HCT116 (cell line): ENCODE measurements around the gene PHKA2.

Experiments
- CEBPB ChIP-seq: IDR thresholded peaks from 2 replicates; pipeline ENCODE4 v1.6.1; 2012; ENCODE audit warnings: low read depth
- EZH2 ChIP-seq: fragments of 200-600 bp; sonication (generic); IDR thresholded peaks from 2 replicates; pipeline ENCODE4 v1.6.1; 2017; ENCODE audit warnings: antibody characterized with exemption, mixed run types
- POLR2A ChIP-seq: IDR thresholded peaks from 2 replicates; pipeline ENCODE4 v1.7.0; 2011; ENCODE audit warnings: borderline replicate concordance; ENCODE audit not compliant: insufficient read depth, insufficient read length; ENCODE audit errors: extremely low read depth
- POLR2AphosphoS5 ChIP-seq: IDR thresholded peaks from 2 replicates; pipeline ENCODE4 v1.6.1; 2011; ENCODE audit warnings: mild to moderate bottlenecking, low read depth, low read length, moderate library complexity
- RAD21 ChIP-seq: IDR thresholded peaks from 2 replicates; pipeline ENCODE4 v1.6.1; 2012; ENCODE audit warnings: low read depth, mild to moderate bottlenecking
- SP1 ChIP-seq: IDR thresholded peaks from 2 replicates; pipeline ENCODE4 v1.6.1; 2012; ENCODE audit warnings: low read depth
- ZFX ChIP-seq: fragments of 450-650 bp; IDR thresholded peaks from 2 replicates; pipeline ENCODE4 v1.6.1; 2017
- TF ChIP-seq, protein P1 (sequence below): IDR thresholded peaks from 2 replicates; pipeline ENCODE4 v1.6.1; 2011; ENCODE audit warnings: mild to moderate bottlenecking, low read length, moderate library complexity; ENCODE audit not compliant: insufficient replicate concordance; ENCODE audit errors: extremely low read depth
- TF ChIP-seq, protein P2 (sequence below), 3 experiments: fragments of 200-600 bp in 1 of 3; sonication (generic) in 1 of 3; IDR thresholded peaks in 2 of 3; conservative IDR thresholded peaks in 1 of 3; 2 replicates each; pipeline ENCODE4 v1.5.1; 2012 to 2017; ENCODE audit warnings: low read depth in 2 of 3, low read length in 2 of 3, antibody characterized with exemption in 1 of 3, borderline replicate concordance in 1 of 3, control low read depth in 1 of 3, mild to moderate bottlenecking in 1 of 3, mixed read lengths in 1 of 3, mixed run types in 1 of 3, moderate library complexity in 1 of 3; ENCODE audit not compliant: insufficient read depth in 1 of 3

DNA sequence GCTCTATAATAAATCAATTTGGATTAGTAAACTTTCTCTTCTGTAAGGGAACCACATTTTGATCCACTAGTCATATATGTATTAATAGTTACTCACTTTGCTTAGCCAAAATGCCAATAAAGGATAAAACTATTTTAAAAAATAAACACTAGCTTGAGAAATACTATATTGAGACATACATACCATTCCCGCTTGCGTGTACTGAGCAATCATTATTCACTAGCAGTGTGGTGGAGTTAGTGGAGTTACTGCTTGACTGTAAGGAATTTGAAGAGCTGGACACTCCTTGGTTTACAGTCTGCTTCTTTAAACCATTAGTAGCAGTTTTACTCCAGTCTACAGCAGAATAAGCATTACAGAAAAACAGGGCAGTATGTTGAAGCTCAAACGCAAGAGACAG is 10.8 kb upstream of the PHKA2 start:
- TF ChIP-seq, protein P1, sequence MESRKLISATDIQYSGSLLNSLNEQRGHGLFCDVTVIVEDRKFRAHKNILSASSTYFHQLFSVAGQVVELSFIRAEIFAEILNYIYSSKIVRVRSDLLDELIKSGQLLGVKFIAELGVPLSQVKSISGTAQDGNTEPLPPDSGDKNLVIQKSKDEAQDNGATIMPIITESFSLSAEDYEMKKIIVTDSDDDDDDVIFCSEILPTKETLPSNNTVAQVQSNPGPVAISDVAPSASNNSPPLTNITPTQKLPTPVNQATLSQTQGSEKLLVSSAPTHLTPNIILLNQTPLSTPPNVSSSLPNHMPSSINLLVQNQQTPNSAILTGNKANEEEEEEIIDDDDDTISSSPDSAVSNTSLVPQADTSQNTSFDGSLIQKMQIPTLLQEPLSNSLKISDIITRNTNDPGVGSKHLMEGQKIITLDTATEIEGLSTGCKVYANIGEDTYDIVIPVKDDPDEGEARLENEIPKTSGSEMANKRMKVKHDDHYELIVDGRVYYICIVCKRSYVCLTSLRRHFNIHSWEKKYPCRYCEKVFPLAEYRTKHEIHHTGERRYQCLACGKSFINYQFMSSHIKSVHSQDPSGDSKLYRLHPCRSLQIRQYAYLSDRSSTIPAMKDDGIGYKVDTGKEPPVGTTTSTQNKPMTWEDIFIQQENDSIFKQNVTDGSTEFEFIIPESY = no peak
- TF ChIP-seq, protein P2, sequence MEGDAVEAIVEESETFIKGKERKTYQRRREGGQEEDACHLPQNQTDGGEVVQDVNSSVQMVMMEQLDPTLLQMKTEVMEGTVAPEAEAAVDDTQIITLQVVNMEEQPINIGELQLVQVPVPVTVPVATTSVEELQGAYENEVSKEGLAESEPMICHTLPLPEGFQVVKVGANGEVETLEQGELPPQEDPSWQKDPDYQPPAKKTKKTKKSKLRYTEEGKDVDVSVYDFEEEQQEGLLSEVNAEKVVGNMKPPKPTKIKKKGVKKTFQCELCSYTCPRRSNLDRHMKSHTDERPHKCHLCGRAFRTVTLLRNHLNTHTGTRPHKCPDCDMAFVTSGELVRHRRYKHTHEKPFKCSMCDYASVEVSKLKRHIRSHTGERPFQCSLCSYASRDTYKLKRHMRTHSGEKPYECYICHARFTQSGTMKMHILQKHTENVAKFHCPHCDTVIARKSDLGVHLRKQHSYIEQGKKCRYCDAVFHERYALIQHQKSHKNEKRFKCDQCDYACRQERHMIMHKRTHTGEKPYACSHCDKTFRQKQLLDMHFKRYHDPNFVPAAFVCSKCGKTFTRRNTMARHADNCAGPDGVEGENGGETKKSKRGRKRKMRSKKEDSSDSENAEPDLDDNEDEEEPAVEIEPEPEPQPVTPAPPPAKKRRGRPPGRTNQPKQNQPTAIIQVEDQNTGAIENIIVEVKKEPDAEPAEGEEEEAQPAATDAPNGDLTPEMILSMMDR (IDR thresholded peaks at IDR 0.05 in 2 of 3, conservative IDR thresholded peaks at IDR 0.05 in 1 of 3; ENCODE audit: borderline replicate concordance in 1 of 3, insufficient read depth in 1 of 3, low read depth in 2 of 3, low read length in 2 of 3) = no peak
- no peak for TF ChIP-seq POLR2A
- TF ChIP-seq SP1 = no peak
- no peak for TF ChIP-seq ZFX
- TF ChIP-seq CEBPB = no peak
- TF ChIP-seq RAD21 = no peak
- no peak for TF ChIP-seq POLR2AphosphoS5
- TF ChIP-seq EZH2 = no peak
